Right atrium auricular region (tissue), 2 donors: ENCODE measurements around the gene CKS1B. TPM values are rescaled to one million over a fixed set of nuclear protein-coding genes. Genes with fewer than 3 reads are reported as not detected.
A peak's percentile ranks its signal among the peaks of the same experiment; 100 is the strongest.
"Not testable (repeated sequence)": the region's sequence is repeated elsewhere in the genome, so short reads cannot be mapped to it uniquely, and the experiment has no call there.

Experiments used
- DNase-seq: peaks from one replicate; pipeline ENCODE4 v3.0.0-alpha.2; 2019; ENCODE audit warnings: low spot score
- H3K27ac ChIP-seq, 2 donors: fragments of 200-600 bp; sonication (generic); 1 replicate in 1 of 2; 2 replicates in 1 of 2; pipeline ENCODE4 v1.5.1; 2016 to 2019
- H3K27me3 ChIP-seq, 2 donors: fragments of 200-600 bp; sonication (generic); one replicate each; pipeline versions ENCODE4 v1.5.1 to v1.6.0; 2017 to 2019
- H3K36me3 ChIP-seq: fragments of 200-600 bp; sonication (generic); one replicate; pipeline ENCODE4 v1.5.1; 2016
- H3K4me1 ChIP-seq, 2 donors: fragments of 200-600 bp; sonication (generic); one replicate each; pipeline versions ENCODE4 v1.5.1 to v1.6.0; 2017 to 2019
- H3K4me3 ChIP-seq, 2 donors: fragments of 200-600 bp; sonication (generic); 1 replicate in 1 of 2; 2 replicates in 1 of 2; pipeline ENCODE4 v1.5.1; 2017 to 2019; ENCODE audit warnings: mild to moderate bottlenecking in 1 of 2, moderate library complexity in 1 of 2
- H3K9me3 ChIP-seq, 2 donors: fragments of 200-600 bp; sonication (generic); one replicate each; pipeline ENCODE4 v1.5.1; 2019
- total RNA-seq, 2 donors: library from RNA; depleted of rRNA; stranded (reverse); fragments of >200 nt; gene quantifications; one replicate each; pipeline ENCODE4 v1.1.0, GENCODE V29; 2016
- TF ChIP-seq, protein P1 (sequence below), 2 donors: fragments of 200-600 bp; sonication (generic); IDR thresholded peaks; one replicate each; pipeline ENCODE4 v1.5.1; 2019; ENCODE audit warnings: antibody characterized with exemption in 2 of 2

The CKS1B gene
- total RNA-seq, 2 donors from 2014 or later: 20.0 to 23.8 TPM

DNA sequence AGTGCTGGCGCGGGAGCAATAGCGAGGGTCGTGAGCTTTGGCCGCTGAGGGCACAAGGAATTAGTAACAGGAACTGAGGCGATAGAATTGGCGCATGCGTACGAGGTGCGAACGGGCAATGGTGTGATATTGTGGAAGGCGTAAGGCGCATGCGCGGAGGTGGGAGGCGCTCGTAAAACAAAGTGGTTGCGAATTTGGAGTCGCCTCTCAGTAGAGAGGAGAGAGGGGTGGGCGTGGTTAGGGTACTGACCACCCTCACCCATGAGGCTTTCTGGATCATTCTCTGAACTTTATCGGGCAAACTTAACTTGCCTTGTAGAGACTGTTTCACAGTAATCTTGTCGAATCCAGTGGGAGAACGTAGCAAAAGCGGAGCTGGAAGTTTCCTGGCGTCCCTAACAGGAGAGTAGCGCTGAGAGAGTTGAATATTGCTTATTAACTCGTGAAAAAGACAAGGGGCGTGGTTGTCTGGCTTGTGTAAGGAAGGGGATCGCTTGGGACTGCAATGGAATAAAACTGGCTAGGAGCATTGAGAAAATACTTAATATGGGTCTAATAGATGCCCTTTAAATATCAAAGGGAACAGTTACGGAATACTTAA is 427 bp downstream of the CKS1B start:
- peaks cover 0 to 50% of the 10 kb centered on the region in 2 donors for H3K4me1 ChIP-seq
- H3K9me3 ChIP-seq: no peaks in the 10 kb centered on the region
- peak overlapping the region; percentile 51 to 74 for H3K4me3 ChIP-seq
- TF ChIP-seq, protein P1, sequence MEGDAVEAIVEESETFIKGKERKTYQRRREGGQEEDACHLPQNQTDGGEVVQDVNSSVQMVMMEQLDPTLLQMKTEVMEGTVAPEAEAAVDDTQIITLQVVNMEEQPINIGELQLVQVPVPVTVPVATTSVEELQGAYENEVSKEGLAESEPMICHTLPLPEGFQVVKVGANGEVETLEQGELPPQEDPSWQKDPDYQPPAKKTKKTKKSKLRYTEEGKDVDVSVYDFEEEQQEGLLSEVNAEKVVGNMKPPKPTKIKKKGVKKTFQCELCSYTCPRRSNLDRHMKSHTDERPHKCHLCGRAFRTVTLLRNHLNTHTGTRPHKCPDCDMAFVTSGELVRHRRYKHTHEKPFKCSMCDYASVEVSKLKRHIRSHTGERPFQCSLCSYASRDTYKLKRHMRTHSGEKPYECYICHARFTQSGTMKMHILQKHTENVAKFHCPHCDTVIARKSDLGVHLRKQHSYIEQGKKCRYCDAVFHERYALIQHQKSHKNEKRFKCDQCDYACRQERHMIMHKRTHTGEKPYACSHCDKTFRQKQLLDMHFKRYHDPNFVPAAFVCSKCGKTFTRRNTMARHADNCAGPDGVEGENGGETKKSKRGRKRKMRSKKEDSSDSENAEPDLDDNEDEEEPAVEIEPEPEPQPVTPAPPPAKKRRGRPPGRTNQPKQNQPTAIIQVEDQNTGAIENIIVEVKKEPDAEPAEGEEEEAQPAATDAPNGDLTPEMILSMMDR (IDR thresholded peaks at IDR 0.05): no peak
- peak; percentile 95 for DNase-seq
- H3K27me3 ChIP-seq: no peaks in the 10 kb centered on the region
- H3K27ac ChIP-seq: peak overlapping the region; percentile 99
- no peaks in the 10 kb centered on the region for H3K36me3 ChIP-seq

DNA sequence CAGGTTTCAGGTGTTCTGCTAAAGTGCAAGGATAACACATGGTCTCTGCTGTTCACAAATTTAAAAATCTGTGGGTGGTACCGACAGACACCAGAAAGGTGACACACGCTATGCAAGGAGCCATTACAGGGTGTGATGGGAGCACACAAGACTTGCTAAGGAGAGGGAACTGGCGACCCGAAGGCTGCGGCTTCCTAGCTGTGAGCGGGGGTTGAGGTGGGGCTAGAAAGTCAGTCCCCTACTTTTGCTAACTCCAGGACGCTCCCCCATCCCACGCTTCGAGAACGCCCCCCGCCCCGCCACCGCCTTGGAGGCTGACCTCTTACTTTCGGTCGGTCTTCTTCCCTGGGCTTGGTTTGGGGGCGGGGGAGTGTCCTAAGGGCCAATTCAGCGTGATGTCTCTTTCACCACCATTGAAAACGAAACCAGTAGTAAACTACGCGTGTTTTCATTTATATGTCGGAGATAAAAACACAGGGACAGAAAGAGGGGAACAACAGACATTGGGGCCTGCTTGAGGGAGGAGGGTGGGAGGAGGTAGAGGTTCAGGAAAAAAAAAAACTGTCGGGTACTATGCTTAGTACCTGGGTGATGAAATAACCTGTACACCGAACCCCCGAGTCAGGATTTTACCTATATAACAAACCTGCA is 1.1 kb downstream of the CKS1B start:
- Histone ChIP-seq H3K4me1 (peaks cover 0 to 44% of the 10 kb centered on the region in 2 donors), H3K27me3 (no peaks in the 10 kb centered on the region), H3K4me3 (peak overlapping the region; percentile 51 to 74), H3K36me3 (no peaks in the 10 kb centered on the region), H3K27ac (peak overlapping the region; percentile 99), H3K9me3 (no peaks in the 10 kb centered on the region)
- TF ChIP-seq, protein P1 (IDR thresholded peaks at IDR 0.05): no peak
- DNase-seq: no peak

DNA sequence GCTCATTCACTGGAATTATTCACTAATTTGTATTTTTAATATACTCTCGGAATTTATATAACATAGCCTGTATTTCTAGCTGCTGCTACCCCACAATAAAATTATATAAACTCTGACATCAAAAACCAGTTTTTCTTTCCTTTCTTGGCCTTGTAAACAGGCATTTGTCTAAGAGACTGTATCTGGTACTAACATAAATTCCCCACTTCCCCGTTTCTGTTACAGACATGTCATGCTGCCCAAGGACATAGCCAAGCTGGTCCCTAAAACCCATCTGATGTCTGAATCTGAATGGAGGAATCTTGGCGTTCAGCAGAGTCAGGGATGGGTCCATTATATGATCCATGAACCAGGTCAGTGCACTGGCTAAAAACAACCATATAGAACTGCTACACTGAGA is 3.3 kb downstream of the CKS1B start:
- not testable (repeated sequence) for H3K36me3 ChIP-seq, H3K27me3 ChIP-seq, DNase-seq, H3K4me3 ChIP-seq, H3K9me3 ChIP-seq, H3K27ac ChIP-seq
- H3K4me1 ChIP-seq: peaks cover 0 to 28% of the 10 kb centered on the region in 2 donors

DNA sequence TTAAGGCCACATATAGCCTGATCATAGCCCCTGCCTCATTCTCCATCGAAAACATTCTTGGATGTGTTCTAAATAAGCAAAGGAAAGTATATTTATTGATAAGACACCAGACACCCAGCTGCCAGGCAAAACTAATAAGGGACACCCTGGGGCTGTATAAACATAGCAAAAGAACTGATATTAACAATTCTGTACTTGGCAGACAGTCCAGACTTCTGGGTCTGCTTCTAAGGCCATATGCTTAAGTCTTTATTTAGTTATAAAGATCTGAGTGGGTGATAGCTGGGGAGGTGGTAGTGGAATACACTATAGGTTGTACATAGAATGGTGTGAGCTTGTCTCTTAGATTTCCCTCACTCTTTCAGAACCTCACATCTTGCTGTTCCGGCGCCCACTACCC is 3.9 kb downstream of the CKS1B start:
- no peaks in the 10 kb centered on the region for H3K36me3 ChIP-seq
- H3K4me1 ChIP-seq: peaks cover 0 to 23% of the 10 kb centered on the region in 2 donors
- H3K4me3 ChIP-seq: no peak overlapping the region
- H3K9me3 ChIP-seq: no peaks in the 10 kb centered on the region
- no peaks in the 10 kb centered on the region for H3K27me3 ChIP-seq
- H3K27ac ChIP-seq: no peak overlapping the region
- TF ChIP-seq, protein P1 (IDR thresholded peaks at IDR 0.05): no peak
- DNase-seq: no peak

DNA sequence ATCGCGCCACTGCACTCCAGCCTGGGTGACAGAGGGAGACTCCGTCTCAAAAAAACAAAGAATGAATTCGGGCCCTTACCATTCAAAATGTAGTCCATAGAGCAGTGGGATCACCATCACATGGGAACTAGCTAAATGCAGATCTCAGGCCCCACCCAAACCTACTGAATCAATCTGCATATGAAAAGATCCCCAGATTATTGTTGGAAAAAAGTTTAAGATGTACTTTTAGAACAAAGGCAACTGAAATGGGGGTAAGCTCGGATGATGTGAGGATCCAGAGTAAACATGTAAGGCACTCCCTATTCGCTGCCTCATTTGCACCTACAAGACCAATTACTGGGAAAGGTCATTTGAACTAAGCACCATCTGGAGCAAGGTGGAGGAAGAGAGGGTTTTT is 7.9 kb downstream of the CKS1B start:
- H3K9me3 ChIP-seq: no peaks in the 10 kb centered on the region
- peak overlapping the region; percentile 32 to 71 for H3K4me3 ChIP-seq
- H3K36me3 ChIP-seq: no peaks in the 10 kb centered on the region
- TF ChIP-seq, protein P1 (IDR thresholded peaks at IDR 0.05): no peak
- H3K27me3 ChIP-seq: no peaks in the 10 kb centered on the region
- peaks cover 0 to 17% of the 10 kb centered on the region in 2 donors for H3K4me1 ChIP-seq
- DNase-seq: no peak
- H3K27ac ChIP-seq: peak overlapping the region in 1 of 2 donors; percentile 31

DNA sequence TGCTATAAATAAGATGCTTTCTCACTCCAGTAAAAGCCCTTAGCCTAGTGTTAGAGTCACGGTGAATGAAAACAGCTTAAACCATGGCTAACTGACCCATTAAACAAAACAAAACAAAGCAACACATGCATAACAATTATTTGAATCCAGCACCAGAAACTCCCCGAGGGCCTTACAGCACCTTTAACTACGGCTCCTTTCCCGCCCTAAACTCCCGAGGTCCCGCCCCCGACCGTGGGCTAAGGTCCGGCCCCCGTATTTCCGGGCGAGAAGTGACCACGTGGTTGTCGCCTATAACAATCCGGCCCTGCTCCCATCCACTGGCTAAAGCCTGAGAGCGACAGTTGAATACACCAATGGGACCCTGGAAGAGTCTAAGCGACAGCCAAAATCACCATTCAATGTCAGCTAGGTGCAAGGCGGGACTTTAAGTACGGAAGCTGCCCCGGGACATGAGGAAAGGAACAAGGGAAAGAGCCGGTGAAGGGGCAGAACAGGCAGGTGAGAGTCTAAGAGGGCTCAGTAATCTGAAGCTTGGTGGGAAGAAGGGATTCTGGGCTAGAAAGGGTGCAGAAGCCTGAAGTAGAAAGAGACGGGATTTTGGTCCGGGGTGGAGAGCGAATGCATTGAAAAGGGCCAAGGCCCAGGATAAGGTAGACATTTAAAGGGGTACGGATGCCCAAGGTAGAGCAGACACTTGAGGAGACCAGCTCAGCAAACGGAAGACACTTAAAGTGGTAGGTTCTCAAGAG is 8.6 kb downstream of the CKS1B start, which contains the start of gene FLAD1:
TSS of gene FLAD1 (plus strand) at position 448 of the 752 bp plus-strand sequence. CDS start 351 bp downstream, outside the sequence.
- Histone ChIP-seq H3K4me3 (peak within 1 kb of the TSS; percentile 60 to 71), H3K4me1 (peaks cover 0 to 17% of the 10 kb centered on the region in 2 donors), H3K36me3 (peaks cover 4% of the 10 kb centered on the region), H3K9me3 (no peaks in the 10 kb centered on the region), H3K27ac (peak within 1 kb of the TSS; percentile 62 to 65), H3K27me3 (no peaks in the 10 kb centered on the region)
- peak; percentile 99 for DNase-seq
- TF ChIP-seq, protein P1 (IDR thresholded peaks at IDR 0.05): peak in 1 of 2 donors; percentile 14
